NCI-H1694 treated with DMSO at 0.1 percent for 48 hours (cell line): ENCODE data around the gene KIF3A.

Experiments used
- DNase-seq: peaks from one replicate; lab custom pipeline; 2025; lab: John Stamatoyannopoulos, UW

The KIF3A gene

DNA sequence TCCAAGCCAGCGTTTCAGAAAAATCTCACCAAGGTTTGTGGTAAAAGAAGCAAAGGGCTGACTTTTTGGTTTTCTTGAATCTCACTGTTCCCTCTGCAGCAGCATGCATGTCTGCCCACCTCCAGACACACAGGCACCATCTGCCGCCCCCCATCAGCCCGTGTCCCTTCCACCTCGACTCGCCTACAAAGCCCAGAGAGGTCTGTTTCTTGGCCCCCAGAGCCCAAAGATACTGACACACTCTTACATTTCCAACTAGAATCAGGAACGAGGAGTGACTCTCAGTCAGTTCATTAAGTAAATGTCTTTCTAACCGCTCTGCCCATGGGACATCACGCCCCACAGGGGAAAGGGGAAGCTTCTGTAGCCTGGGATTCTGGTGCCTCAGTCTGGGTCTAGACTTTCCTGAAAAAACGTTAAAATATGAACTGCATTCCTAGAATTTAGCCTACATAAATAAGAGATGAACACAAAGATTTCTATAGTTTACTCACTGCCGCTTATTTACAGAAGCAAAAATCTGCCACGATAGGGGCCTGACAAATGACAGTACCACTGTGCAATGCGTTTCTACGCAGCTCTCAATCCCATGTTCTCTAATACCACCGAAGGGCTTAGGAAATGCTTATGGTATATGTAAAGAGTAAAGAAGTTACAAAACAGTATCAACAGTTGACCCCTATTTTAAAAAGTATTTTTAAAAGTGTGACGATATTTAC lies 59.5 kb downstream of the KIF3A start:
- DNase-seq = no peak

DNA sequence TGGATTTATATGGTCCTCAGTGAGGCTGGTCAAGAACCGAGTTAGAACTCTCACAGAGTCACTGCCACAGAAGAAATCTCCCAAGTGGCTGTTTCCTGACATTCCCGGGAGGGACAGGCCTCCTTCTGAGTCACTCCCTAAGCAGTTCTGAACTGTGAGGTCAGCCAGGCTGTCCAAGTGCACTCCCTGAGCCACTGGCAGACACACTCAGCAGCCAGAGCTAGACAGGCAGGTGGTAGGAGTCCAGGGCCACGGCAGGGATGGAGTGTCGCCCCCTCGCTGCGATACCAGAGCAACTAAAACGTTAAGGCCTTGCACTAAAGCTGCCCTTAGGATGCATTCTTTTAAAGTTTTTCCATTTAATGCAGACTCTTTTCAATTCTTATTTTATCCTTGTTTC lies 60.2 kb downstream of the KIF3A start:
- no peak for DNase-seq

DNA sequence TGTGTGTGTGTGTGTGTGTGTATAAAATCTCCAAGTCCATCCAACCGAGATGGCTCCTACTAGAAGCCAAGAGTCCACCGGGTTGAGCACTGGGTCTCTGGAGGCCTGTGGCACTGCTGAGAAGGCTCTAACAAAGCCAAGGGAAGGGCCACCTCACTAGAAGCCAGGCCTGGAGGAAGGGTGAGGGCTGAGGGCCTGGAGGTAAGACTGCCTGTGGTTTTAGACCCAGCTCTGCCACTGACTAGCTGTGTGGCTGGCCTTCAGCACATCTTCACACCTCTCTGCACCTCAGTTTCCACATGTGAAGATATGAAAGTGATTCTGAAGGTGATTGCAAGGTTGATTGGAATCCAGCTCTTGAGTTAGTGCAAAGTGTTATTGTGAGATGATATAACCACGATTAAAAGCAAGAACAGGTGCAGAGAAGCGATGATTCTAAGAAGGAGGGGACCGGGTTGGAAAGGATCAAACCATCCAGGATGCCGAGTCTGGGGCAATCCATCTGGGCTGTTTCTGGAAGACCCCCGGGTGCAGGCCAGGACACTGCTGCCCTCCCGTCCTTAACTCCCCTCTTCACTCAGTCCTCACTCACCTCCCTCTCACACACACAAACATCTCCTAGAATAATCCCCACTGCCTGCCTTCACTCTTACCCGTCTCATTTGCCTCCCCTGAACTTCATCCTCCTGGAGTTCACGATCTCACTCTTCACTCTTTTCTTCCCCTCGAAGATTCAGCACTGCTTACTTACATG lies 61.2 kb downstream of the KIF3A start:
- no peak for DNase-seq

DNA sequence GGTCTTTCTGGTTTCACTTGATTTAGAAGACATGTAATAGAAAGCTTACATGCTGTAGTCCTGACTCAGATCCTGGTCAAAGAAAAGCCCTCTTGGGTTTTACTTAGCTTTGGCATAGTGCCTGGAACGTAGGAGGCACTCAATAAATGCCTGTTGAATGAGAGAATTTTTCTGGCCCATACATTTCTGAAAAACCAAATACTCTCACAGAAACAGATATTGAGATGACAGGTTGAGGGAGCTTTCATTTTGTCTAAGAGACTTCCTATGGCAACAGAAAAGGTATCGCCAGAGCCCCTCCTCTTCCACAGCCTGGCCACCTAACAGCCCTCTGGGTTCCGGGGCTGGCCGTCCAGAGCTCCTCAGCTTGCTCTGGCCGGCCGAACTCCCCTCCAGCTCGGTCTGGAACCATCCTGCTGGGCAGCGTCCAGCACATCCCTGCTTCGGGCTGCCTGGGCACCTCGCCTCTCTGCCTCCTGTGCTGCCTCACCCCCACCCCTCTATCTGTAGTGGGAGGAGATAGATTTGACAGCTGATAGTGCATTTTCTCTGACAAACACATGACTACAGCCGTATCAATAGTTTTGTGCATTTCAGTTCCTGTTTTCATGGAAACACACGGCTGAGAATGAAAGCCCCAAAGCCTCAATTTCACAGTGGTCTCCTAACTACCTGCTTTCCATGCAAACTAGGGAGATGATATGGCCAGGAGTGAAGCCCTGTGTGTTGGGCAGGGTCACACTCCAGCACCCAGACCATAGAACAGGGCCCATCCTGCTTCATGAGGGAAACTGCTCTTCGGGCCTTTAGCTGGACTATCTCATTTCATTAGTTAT lies 62.5 kb downstream of the KIF3A start:
- no peak for DNase-seq

DNA sequence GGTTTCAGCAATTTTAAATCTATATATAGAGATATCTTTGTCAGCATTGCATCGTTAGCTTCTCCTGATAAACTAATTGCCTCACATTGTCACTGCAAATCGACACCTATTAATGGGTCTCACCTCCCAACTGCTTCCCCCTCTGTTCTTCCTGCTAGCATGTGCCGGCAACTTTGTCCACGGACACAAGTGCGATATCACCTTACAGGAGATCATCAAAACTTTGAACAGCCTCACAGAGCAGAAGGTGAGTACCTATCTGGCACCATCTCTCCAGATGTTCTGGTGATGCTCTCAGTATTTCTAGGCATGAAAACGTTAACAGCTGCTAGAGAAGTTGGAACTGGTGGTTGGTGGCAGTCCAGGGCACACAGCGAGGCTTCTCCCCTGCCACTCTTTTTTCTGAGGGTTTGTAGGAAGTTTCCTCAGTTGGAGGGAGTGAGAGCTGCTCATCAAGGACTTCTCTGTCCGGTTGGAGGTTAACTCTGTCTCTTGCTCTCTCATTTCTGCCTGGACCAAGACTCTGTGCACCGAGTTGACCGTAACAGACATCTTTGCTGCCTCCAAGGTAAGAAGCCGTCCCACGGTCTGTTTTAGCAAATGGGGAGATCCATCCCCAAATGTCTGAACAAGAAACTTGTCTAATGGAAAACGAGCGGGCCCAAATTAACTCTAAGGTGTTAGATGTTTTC lies 63.3 kb downstream of the KIF3A start, which contains the start of gene IL4:
Gene IL4, plus strand, starts transcription at position 51 of the 692 bp plus-strand sequence. Its CDS starts 62 bp downstream, at position 113.
- DNase-seq = no peak

DNA sequence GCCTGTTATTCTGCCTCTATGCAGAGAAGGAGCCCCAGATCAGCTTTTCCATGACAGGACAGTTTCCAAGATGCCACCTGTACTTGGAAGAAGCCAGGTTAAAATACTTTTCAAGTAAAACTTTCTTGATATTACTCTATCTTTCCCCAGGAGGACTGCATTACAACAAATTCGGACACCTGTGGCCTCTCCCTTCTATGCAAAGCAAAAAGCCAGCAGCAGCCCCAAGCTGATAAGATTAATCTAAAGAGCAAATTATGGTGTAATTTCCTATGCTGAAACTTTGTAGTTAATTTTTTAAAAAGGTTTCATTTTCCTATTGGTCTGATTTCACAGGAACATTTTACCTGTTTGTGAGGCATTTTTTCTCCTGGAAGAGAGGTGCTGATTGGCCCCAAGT lies 63.9 kb downstream of the KIF3A start:
- DNase-seq = no peak

DNA sequence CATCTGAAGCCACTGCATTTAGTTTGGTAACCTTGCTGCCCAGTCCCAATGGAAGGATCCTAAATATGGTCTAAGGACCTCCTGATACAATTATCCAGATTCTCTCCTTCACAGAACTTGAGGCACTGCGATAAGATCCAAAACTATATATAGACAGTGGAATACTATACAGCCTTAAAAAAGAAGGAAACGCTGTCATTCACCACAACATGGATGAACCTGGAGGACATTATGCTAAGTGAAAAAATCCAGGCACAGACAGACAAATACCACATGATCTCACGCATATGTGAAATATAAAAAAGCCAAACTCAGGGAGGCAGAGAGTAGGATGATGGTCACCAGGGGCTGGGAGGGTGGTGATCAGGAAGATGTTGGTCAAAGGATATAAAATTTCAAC lies 66.3 kb downstream of the KIF3A start:
- DNase-seq = no peak

DNA sequence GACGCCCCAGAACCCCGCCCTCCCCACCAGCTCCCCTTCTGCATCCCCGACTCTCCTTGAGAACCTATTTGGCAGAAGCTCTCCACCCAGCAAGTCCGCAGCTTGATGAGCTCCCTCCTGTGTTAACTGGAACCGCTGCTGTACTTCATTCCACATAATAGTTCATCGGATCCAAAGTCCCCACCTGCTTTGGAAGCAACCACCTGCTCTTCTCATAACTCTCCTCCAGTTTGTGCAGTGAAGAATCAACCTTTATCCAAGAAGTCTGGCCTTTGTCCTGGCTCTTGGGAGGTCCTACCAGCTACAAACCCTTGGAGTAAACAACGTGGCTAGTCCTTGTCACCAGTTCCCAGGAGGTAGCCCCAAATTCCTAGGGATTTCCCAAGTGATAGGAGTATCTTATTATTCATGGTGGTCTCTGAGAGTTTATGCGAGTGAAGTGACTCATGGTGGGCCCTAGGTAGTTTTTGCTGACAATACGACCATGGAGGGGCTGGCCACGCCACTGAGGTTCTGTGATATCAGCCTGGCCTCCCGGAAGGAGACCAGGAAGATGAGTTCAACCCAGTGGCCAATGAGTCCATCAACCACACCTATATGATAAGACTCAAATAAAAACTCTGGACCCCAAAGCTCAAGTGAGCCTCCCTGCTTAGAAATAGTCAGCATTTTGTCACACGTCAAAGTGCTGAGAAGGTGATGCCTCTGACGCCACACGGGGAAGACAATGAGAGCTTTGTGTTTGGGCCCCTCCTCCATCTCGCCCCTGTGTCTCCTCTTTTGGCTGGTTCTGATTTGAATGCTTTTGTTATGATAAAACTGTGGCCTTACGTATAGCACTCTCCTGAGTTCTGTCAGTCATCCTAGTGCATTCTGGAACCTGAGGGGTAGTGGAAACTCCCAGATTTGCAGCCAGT lies 67.1 kb downstream of the KIF3A start:
- DNase-seq = no peak

DNA sequence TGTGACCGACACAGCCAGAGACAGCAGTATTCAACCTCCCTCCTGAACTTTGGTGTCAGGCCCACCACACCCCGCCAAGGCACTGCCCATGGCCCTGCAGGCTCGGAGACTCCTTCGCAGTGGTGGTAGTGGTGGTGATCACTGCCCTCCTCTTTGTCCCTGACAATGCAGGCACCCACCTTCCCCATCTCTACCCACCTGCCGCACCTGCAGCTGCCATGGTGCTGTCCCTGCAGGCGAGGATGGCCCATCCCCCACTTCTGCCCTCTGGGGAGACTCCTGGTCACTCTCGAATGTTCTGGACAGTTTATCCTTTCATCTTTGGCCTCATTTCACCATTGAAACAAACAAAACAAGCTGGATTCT lies 67.9 kb downstream of the KIF3A start:
- DNase-seq = no peak

DNA sequence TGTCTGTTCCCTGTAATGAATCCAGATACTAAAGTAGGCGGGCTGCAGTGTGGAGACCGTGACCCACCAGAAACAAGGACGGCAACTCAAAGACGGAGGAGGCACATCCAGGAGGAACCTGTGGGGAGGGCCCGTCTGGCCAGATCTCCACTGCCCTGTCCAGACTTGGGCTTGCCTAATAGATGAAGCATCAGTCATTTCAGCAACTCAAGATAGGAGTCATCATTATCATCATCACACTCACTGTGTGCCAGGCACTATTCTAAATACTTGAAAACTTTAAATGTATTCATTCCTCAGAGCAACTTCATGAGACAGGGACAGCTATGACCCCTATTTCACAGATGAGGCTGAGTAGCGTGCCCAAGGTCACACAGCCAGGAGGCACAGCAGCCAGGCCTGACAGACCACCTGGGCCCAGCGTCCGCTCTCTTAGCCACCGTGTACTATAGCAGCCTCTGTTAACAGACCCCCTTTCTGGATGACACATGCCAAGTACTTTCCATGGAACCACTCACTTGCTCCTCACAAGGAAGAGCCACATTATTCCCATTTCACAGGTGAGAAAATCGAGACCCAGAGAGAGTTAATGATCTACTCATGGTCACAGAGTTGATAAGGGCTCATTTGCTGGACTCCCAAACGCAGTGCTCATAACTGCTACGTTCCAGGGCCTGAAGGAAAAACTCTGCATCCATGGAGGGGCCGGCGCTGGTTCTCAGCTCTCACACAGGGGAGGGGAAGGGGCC lies 68.5 kb downstream of the KIF3A start:
- no peak for DNase-seq

DNA sequence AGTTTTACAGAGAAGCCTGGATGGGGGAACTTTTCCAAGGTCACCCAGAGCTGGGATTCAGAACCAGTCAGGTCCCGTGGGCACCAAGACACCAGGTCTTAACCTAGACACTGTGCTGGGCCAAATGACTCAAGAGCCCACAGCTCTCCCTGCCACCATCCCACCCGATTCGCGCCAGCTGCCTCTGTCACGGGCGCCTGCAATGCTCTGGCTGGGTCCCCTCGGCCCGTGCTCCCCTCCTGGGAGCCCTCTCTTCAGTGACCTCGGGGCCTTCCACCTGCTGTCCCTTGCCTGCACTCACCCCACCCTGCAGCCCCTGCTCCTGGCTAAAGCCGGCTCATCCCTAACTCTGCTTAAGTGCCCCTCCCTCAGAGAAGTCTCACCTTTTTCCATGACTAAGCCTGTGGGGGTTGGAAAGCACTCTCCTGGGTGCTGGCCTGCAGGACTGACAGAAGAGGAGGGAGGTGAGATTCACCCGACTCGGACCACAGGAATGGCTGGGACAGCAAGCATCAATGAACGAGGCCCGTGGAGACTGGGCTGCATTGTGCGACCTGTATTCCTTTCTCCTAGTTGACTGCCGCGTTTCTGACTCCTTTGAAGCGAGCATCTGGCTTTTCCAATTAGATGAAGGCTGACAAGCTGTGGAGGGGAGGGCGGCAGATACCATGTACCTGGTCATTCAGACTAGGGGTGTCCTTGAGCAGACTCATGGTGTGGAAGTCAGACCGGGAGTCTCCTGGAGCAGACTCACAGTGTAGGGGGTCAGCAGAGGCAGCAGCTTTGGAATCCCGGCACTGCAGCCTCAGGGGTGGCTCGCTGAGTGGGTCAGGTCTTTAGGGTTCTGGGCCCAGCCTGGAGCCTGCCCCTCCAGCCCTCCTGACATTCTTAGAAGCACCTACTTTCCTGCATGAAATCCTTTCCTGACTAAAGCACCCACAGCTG lies 69.3 kb downstream of the KIF3A start:
- no peak for DNase-seq

DNA sequence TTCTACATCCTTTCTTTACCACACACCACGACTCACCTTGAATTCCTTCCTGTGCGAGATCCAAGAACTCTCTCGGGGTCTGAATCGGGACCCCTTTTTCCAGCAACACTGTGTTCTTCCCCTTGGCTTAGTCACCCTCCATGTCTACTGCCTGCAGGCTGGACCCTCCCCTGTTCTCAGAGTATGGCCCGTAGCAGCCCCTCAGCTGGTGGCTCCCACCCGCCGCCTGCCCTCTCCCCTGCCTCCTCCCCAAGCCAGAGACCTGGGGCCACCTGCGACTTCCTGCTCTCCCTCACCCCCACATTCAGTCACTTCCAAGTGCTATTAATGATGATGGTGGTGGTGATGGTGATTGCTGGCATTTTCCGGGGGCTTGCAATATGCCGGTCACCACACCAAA lies 70.0 kb downstream of the KIF3A start:
- DNase-seq = no peak

DNA sequence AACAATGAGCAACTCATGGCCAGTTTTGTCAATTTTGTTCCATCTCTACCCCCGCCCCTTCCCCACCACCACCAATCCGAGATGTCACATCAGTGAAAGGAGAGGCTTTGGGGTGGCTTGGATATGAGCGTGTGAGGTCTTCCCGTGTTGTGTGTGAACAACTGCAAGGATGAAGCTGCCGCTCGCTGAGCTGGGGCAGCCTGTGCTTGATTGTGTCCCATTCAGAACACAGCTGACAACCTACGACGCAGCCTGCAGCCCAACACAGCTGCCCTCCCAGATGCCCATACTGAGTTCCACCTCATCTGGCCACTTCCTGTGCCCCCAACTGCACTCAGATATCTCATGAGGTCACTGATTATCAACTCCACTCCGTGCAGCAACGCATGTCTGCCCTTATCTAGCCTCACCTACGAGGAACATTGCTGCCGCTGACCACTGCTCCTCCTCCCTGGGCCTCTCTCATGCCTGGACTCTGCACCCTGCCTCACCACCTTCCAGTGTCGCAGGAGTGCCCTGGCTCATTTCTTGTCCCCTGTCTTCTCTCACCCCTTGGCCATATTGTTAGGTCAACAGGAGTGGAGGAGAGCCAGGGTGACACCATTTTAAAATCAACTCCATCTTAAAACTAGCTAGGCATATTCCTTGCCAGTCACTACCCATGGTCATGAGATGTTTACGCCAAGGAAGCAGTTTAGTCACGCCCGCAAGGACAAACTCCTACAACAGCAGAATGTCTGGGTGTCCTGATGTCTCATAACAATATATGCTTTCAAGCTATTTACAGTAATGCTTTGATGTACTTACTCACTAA lies 70.8 kb downstream of the KIF3A start:
- DNase-seq = no peak

DNA sequence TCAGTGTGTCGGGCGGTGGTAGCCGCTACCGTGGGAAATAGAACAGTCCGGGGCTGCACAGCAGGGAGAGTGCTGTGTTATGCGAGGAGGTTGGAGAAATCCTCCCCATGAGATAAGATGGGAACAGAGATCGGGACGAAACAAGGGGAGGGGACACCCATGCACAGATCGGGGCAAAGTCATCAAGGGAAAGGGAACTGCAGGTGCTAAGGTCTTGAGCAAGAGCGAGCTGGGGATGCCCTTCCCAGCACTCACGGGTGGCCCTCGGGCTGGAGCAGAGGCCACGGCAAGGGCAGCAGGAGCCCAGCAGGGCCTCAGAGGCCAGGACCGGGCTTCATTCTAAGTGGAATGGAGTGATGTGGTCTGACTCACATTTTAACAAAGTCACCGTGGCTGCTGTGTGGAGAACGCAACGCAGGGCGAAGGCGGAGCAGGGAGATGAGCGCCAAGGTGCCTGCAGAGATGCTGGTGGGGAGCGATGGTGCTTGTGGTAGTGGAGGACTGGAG lies 71.7 kb downstream of the KIF3A start:
- no peak for DNase-seq

DNA sequence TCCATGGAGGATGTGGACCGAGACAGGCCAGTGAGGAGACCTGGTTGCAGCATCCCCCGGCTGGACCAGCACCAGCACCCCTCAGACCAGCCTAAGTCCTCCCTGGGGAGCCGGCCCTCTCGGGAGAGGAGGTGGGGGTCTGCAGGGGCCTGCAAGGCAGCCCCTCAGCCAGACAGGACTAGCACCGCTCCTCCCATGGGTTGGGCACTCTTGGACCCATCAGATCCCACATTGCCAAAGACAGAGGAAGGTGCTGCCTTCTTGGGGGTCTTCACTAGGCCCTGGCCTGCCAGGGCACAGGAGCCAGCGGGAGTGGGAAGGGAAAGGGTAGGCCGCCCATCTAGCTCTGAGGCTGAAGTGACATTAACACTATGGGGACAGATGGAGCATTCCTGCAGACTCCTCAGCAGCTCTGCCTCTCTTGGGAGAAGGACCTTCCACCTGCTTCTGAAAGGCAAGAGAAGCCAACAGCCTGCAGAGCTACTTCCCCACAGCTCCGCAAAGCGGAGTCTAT lies 72.6 kb downstream of the KIF3A start:
- no peak for DNase-seq

DNA sequence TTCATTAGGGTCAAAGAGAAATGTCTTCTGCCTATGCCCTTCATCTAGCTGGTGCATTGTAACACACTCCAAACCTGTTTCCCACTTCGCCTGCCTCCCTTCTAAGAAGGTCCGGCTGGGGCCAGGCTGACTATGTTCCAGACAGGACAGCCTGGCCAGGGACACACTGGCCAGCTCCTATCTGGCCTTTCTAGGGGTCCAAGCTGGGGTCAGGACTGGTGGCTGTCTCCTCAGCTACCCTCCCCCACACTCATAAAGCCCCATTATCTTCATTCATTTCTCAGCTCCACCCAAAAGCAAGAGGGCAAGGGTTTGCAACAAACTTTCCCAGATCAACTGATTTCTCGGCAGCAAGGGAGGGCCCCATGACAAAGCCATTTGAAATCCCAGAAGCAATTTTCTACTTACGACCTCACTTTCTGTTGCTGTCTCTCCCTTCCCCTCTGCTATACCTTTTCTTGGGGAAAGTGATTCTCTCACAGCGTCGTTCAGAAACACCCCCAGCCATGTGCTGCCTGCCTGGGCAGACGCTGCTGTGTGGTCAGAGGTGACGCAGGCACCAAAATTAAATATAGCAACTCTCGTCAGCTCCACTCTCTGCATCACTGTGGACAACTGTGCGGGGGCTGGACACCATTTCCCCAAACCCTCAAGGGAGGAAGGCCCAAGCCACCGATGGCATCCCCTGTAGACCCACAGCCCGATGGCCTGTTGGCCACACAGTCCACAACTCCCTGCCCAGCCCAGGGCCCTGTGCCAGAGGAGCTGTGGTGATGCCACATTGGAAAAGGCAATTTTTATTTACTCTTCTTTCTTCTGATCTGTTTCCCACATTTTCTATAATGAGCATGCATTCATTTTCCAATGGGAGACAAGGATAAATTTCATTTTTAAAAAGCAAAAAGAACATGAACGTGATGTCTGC lies 73.3 kb downstream of the KIF3A start:
- DNase-seq = no peak
